ENCODE measurements around the gene SLC26A2. TPM values are rescaled to one million over a fixed set of nuclear protein-coding genes. Genes with fewer than 3 reads are reported as not detected.
"Not testable (repeated sequence)": the region's sequence is repeated elsewhere in the genome, so short reads cannot be mapped to it uniquely, and the experiment has no call there.

Gene SLC26A2
- polyA plus RNA-seq, 1 donor from 2014 or later: 2.3 TPM

GRCh38 chr5:149942741-149943169, 17.8 kb upstream of the SLC26A2 start:
- H3K4me1 Mint-ChIP-seq, H3K36me3 Mint-ChIP-seq, H3K27me3 Mint-ChIP-seq, H3K27ac Mint-ChIP-seq, H3K9me3 Mint-ChIP-seq, H3K4me3 Mint-ChIP-seq: not testable (repeated sequence)

DNA sequence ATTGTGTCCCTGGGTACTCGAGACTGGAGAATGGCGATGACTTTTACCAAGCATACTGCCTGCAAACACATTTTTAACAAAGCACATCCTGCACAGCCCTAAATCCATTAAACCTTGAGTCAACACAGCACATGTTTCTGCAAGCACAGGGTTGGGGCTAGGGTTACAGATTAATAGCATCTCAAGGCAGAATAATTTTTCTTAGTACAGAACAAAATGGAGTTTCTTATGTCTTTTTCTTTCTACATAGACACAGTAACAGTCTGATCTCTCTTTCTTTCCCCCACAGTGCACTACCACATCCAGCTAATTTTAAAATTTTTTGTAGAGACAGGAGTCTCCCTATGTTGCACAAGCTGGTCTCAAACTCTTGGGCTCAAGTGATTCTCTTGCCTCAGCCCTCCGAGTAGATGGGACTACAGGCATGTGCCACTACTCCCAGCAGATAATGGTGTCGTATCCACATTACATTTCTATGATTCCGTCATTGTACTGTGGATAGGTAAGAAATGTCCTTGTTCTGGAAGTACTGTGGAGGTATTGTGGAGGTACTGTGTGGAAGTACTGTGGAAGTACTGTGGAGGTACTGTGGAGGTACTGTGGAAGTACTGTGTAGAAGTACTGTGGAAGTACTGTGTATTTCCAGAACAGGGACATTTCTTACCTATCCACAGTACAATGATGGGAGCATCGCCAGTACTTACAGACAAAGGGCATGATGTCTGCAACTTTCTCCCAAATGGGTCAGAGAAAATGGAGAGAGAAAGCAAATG, 17.2 kb upstream of the SLC26A2 start:
- not testable (repeated sequence) for H3K27me3 Mint-ChIP-seq, H3K36me3 Mint-ChIP-seq, H3K9me3 Mint-ChIP-seq, H3K27ac Mint-ChIP-seq, H3K4me1 Mint-ChIP-seq, H3K4me3 Mint-ChIP-seq

DNA sequence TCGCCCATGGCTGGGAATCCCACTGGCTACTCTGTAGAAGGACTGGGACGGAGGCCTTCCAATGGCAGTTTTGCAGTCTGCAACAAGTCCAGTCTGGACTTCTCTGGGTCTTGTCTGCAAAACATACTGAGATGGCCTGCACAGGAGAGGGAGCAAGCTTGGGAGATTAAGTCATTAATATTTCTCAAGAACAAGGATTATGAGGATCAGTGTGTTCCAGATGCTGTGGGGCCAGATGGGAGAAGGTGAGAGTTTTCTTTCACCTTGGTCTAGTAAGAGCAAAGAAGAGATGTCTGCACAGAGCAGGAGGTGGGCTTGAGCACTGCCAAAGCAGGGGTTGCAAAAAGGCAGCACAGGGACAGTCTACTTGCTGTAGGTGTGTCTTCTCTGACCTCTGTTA, 15.9 kb upstream of the SLC26A2 start, which contains the start of gene PDE6A:
PDE6A (minus strand) TSS at position 128 of the 400 bp plus-strand sequence; CDS start at position 8, 120 bp downstream.
- Mint-ChIP-seq H3K9me3 (no peaks in the 10 kb centered on the region), H3K4me3 (no peak within 1 kb of the TSS), H3K4me1 (peaks cover 0 to under 1% (median 0%) of the 10 kb centered on the region in 3 donors), H3K27ac (no peak within 1 kb of the TSS), H3K27me3 (peaks cover 7% of the 10 kb centered on the region), H3K36me3 (peaks cover 2% of the 10 kb centered on the region)

GRCh38 chr5:149946118-149946517, 14.4 kb upstream of the SLC26A2 start:
- Mint-ChIP-seq H3K27ac (no peak overlapping the region), H3K4me3 (no peak overlapping the region), H3K9me3 (no peaks in the 10 kb centered on the region), H3K27me3 (peaks cover 9% of the 10 kb centered on the region), H3K4me1 (no peaks in the 10 kb centered on the region), H3K36me3 (peaks cover 2% of the 10 kb centered on the region)

DNA sequence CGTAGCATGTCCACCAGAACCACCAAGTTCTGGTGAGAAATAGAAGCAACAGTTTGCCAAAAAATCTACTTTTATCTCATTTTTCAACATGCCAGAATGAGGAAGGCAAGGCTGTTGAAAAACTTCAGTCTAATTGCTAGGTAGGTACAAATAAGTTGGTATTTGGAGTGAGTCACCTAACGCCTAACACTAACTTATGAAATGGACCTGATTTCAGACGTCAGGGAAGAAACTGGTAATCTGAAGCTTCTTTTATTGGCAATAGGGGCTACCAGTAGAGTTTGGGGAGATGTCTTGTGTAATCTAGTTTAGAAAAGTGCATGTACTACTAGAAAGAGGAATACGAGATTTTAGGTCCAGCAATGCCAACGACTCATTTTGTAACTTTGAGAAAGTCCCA, 11.6 kb upstream of the SLC26A2 start:
- Mint-ChIP-seq H3K36me3 (peaks cover 2% of the 10 kb centered on the region), H3K27me3 (peaks cover 9% of the 10 kb centered on the region), H3K4me1 (no peaks in the 10 kb centered on the region), H3K4me3 (no peak overlapping the region), H3K9me3 (no peaks in the 10 kb centered on the region), H3K27ac (no peak overlapping the region)

- H3K27ac Mint-ChIP-seq: peak overlapping the region in 1 of 3 donors; percentile 36
- no peaks in the 10 kb centered on the region for H3K36me3 Mint-ChIP-seq
- H3K9me3 Mint-ChIP-seq: no peaks in the 10 kb centered on the region
- H3K27me3 Mint-ChIP-seq: peaks cover 9% of the 10 kb centered on the region
- H3K4me1 Mint-ChIP-seq: no peaks in the 10 kb centered on the region
- H3K4me3 Mint-ChIP-seq: no peak overlapping the region
Observed at GRCh38 chr5:149951138-149951749, 9.3 kb upstream of the SLC26A2 start.

DNA sequence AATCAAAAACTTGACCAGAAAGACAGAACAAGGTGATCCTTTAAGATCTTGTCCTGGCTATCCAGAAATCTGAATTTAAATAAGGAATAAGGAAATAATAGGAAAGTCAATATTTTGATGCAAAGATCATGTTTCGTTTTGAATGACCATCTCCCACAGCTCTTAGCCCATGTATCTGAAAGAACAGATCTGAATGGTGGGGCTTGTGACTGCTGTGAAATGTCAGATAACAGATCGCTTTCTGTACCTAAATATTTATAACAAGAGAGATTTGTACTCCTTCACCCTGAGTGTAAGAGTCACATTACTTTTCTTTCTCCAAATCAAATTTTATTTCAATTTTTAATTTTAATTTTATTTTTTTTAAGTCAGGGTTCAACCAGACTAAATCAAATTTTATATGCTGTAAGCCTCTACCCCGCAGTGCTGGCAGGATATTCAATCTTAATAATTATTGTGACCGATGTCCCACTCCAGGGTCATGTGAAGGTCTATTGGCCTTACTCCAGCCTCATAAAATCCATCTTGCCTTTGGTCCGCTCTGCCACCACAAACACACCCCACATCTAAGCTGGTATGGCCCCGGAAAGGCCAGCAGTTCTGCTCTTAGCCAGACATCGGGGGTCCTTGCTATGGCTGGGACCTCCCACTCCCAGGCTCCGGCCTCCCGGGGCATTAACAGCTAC, 7.0 kb upstream of the SLC26A2 start:
- Mint-ChIP-seq H3K4me1 (no peaks in the 10 kb centered on the region), H3K9me3 (peaks cover 0 to 2% (median 0%) of the 10 kb centered on the region in 3 donors), H3K27ac (peak overlapping the region in 2 of 3 donors; percentile 23 to 39), H3K36me3 (peaks cover 2% of the 10 kb centered on the region), H3K27me3 (peaks cover 6% of the 10 kb centered on the region), H3K4me3 (no peak overlapping the region)

DNA sequence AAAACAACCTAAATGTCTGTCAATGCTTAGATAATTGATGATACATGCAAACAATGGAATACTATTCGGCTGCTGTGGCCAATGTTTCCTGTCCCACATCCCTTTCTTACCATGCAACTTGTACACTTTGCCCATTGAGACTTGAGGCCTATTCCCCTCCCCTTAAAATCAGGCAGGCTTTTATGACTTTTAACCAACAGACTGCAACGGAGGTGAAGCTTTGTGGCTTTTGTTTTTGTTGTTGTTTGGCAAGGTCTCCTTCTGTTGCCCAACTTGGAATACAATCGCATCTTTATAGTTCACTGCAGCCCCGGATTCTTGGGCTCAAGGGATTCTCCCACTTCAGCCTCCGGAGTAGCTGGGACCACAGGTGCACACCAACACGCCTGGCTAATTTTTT, 5.8 kb upstream of the SLC26A2 start:
- Mint-ChIP-seq H3K4me1 (peaks cover 5 to 9% (median 7%) of the 10 kb centered on the region in 3 donors), H3K27ac (no peak overlapping the region), H3K36me3 (peaks cover 2% of the 10 kb centered on the region), H3K27me3 (peaks cover 2% of the 10 kb centered on the region), H3K4me3 (no peak overlapping the region), H3K9me3 (peaks cover 0 to 2% (median 0%) of the 10 kb centered on the region in 3 donors)

- no peak overlapping the region for H3K27ac Mint-ChIP-seq
- H3K9me3 Mint-ChIP-seq: peaks cover 0 to 2% (median 0%) of the 10 kb centered on the region in 3 donors
- no peaks in the 10 kb centered on the region for H3K27me3 Mint-ChIP-seq
- H3K4me3 Mint-ChIP-seq: no peak overlapping the region
- H3K4me1 Mint-ChIP-seq: peaks cover 16 to 19% (median 17%) of the 10 kb centered on the region in 3 donors
- peaks cover 2% of the 10 kb centered on the region for H3K36me3 Mint-ChIP-seq
Observed at GRCh38 chr5:149956685-149957084, 3.9 kb upstream of the SLC26A2 start.

GRCh38 chr5:149957855-149958254, 2.7 kb upstream of the SLC26A2 start:
- no peak overlapping the region for H3K4me3 Mint-ChIP-seq
- peaks cover 21 to 28% (median 21%) of the 10 kb centered on the region in 3 donors for H3K4me1 Mint-ChIP-seq
- peaks cover 4% of the 10 kb centered on the region for H3K36me3 Mint-ChIP-seq
- no peak overlapping the region for H3K27ac Mint-ChIP-seq
- no peaks in the 10 kb centered on the region for H3K27me3 Mint-ChIP-seq
- H3K9me3 Mint-ChIP-seq: peaks cover 0 to 2% (median 0%) of the 10 kb centered on the region in 3 donors

DNA sequence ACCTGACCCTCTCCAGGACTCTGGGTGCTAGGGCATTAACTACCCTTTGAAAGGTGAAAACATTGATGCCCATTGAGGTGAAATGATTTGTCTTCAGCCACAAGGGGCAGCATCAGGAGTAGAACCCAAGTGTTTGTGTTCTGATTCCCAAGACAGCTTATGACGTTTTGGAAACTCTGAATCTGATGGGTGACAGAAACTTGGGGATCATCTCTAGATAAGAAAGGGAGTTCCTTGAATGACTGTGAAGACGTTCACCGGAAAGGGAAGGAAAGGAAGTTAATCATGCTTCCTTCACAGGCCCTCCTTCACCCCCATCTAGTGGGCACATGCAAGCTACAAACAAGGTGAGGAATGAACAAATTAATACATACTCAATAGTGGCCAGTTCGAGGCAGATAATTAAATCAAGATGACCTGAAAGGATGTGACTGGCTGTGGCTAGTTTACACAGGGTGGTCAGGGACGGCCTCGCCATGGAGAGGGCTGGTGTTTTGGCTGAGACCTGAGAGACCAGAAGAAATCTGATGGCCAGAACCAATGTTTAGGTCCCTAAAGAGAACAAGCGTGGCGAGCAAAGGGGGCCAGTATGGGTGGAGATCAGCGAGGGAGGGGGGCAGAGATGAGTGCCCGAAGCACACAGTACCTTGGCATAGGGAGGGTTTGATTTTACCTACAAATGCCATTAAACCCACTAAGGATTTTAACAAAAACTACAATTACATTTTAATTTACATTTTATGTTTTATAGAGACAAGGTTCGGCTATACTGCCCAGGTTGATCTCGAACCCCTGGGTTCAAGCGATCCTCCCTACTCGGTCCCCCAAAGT, 937 bp upstream of the SLC26A2 start:
- Mint-ChIP-seq H3K27me3 (no peaks in the 10 kb centered on the region), H3K4me1 (peaks cover 21 to 28% (median 21%) of the 10 kb centered on the region in 3 donors), H3K4me3 (peak overlapping the region; percentile 86 to 100 (median 99)), H3K36me3 (peaks cover 4% of the 10 kb centered on the region), H3K9me3 (peaks cover 0 to 2% (median 0%) of the 10 kb centered on the region in 3 donors), H3K27ac (peak overlapping the region; percentile 62 to 100 (median 99))

GRCh38 chr5:149961186-149961685, 678 bp downstream of the SLC26A2 start:
- H3K36me3 Mint-ChIP-seq: peaks cover 5% of the 10 kb centered on the region
- no peaks in the 10 kb centered on the region for H3K27me3 Mint-ChIP-seq
- peak overlapping the region; percentile 69 to 96 (median 85) for H3K27ac Mint-ChIP-seq
- peaks cover 0 to 2% (median 0%) of the 10 kb centered on the region in 3 donors for H3K9me3 Mint-ChIP-seq
- peaks cover 21 to 30% (median 21%) of the 10 kb centered on the region in 3 donors for H3K4me1 Mint-ChIP-seq
- peak overlapping the region; percentile 90 to 100 (median 99) for H3K4me3 Mint-ChIP-seq

DNA sequence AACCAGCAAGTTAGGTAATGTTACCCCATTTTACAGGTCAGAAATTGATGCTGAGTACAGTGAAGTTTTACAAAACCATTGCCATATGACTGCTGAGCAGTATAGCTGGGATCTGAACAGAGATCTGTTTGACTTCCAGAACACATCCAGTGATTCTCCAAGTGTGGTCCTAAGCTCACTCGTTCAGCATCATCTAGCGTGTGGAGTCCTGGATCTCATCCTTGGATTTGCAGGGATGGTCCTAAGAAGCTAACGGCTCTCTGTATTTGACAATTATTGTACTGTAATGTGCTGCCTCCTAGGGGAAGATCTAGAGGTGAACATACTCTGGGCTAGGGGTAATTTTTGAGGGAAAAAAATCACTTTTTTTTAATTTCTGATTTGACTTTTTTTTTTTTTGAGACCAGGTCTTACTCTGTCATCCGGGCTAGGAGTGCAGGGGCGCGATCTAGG, 1.4 kb downstream of the SLC26A2 start:
- H3K9me3 Mint-ChIP-seq: no peaks in the 10 kb centered on the region
- H3K27ac Mint-ChIP-seq: peak overlapping the region in 2 of 3 donors; percentile 69 to 96
- peak overlapping the region; percentile 43 to 99 (median 94) for H3K4me3 Mint-ChIP-seq
- peaks cover 3% of the 10 kb centered on the region for H3K36me3 Mint-ChIP-seq
- H3K4me1 Mint-ChIP-seq: peaks cover 21 to 30% (median 21%) of the 10 kb centered on the region in 3 donors
- H3K27me3 Mint-ChIP-seq: no peaks in the 10 kb centered on the region

Data from IgD-negative memory B cell (primary cell).